Right lobe of liver (tissue), 6 donors: ENCODE data around the gene LURAP1L. TPM values are rescaled to one million over a fixed set of nuclear protein-coding genes. Genes with fewer than 3 reads are reported as not detected.

ENCODE experiments used
- ATAC-seq, 4 donors: fragments of 200-7000 bp; cut with Tn5 transposase; one replicate each; pipeline ENCODE4 v1.9.1; 2020; ENCODE audit warnings: mild to moderate bottlenecking in 4 of 4, moderate library complexity in 4 of 4
- DNase-seq, 3 donors: peaks; one replicate each; pipeline ENCODE4 v3.0.0-alpha.2; 2020
- H3K27ac ChIP-seq, 3 donors: fragments of 200-600 bp; one replicate each; pipeline ENCODE4 v1.8.0; 2022
- H3K27me3 ChIP-seq, 2 donors: fragments of 200-600 bp; one replicate each; pipeline ENCODE4 v1.8.0; 2022
- H3K36me3 ChIP-seq, 4 donors: fragments of 200-600 bp; sonication (generic) in 1 of 4; one replicate each; pipeline versions ENCODE4 v1.5.1 to v1.8.0; 2017 to 2022; ENCODE audit warnings: control low read depth in 1 of 4
- H3K4me1 ChIP-seq, 4 donors: fragments of 200-600 bp; sonication (generic) in 1 of 4; one replicate each; pipeline versions ENCODE4 v1.5.1 to v1.8.0; 2017 to 2022; ENCODE audit warnings: control low read depth in 1 of 4
- H3K4me3 ChIP-seq, 3 donors: fragments of 200-600 bp; one replicate each; pipeline ENCODE4 v1.8.0; 2022
- H3K9me3 ChIP-seq, 4 donors: fragments of 200-600 bp; sonication (generic) in 1 of 4; one replicate each; pipeline versions ENCODE4 v1.5.1 to v1.8.0; 2017 to 2022; ENCODE audit warnings: control low read depth in 1 of 4
- POLR2A ChIP-seq: fragments of 450-650 bp; IDR thresholded peaks from one replicate; pipeline ENCODE4 v1.6.1; 2017; ENCODE audit warnings: antibody characterized with exemption, mild to moderate bottlenecking
- WGBS: methylation state at CpG from one replicate; pipeline ENCODE4 v1.1.6; 2018; ENCODE audit warnings: low coverage, low lambda C conversion rate; ENCODE audit not compliant: insufficient coverage; ENCODE audit errors: missing lambda C conversion rate; 5-methylcytosine and 5-hydroxymethylcytosine counted together
- intact Hi-C, 2 donors: fragments of 100-400 bp; cut with DNase I; formaldehyde crosslinking; loops; one replicate each; pipeline versions ENCODE4 v1.11.2 to v1.14.1; 2022
- total RNA-seq, 6 experiments: library from RNA; depleted of rRNA in 2 of 6; stranded (reverse); fragments of >200 nt in 2 of 6; fragmentation: NEBNext Ultra II Directional in 3 of 6; extraction: Animal tissue kit (Norgen Biotek cat#: 25700) in 3 of 6; gene quantifications; one replicate each; pipeline versions ENCODE4 v1.1.0 to v1.2.4, GENCODE V29; 2016 to 2023
- TF ChIP-seq, protein P1 (sequence below), 4 donors: fragments of 200-600 bp in 3 of 4; fragments of 450-650 bp in 1 of 4; IDR thresholded peaks; one replicate each; pipeline versions ENCODE4 v1.5.1 to v1.8.0; 2016 to 2022; ENCODE audit warnings: antibody characterized with exemption in 4 of 4, mild to moderate bottlenecking in 2 of 4
- donor health status: DM: no; HTN: yes; CAD: no.
- donor health status: DM: no; HTN: no; CAD: no.
- donor health status: DM: no; HTN: no; CAD: no.
- donor health status: DM: no; HTN: yes; CAD: no.
- donor health status: DM: no; HTN: yes; CAD: no.

The LURAP1L gene
- total RNA-seq, 6 experiments from 2014 or later = 9.6 to 38.0 (median 18.8) TPM

DNA sequence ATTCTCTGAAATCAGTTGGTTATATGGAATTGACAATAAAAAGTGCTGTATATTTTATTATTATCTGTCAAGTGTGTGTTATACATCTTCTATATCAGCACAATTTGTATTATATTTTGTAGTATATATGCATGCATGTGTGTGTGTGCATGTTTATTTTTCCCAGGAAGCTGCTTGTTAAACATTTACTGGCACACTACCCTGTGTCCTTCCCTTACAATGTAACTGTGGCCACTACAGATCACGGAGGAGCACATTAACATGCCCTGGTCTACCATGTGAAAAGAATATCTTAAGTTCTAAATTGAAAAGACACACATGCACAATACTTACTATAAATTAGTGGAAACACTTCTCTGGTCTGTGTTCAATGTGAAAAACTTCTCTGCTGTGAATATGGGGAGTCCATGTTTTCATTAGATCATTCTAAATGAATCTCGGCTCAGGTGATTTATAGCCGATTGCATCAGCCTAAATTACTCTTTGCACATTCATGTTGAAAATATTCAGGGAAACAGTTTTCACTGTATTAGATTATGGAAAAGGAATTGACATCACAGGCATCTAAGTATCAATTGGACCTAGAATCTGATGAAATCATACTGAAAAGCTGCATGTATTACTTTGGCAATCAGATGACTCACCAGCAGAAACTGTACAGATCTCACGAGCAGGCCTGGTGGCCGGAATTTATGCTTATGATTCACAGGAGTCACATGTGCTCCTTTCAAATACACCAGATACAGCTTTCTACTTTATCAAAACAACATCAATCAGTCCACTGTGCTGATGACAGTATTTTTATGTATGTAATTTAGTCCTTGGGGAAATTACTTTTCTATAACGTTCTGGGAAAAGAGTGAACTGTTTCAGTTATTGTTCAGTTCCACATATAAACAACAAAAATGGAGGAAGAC is 39.4 kb downstream of the LURAP1L start:
- H3K36me3 ChIP-seq = no peaks in the 10 kb centered on the region
- WGBS = 20% methylated on average over 6 of the region's 6 CpGs
- no peaks in the 10 kb centered on the region for H3K9me3 ChIP-seq
- peaks cover 0 to 68% (median 17%) of the 10 kb centered on the region in 4 donors for H3K4me1 ChIP-seq
- TF ChIP-seq, protein P1, sequence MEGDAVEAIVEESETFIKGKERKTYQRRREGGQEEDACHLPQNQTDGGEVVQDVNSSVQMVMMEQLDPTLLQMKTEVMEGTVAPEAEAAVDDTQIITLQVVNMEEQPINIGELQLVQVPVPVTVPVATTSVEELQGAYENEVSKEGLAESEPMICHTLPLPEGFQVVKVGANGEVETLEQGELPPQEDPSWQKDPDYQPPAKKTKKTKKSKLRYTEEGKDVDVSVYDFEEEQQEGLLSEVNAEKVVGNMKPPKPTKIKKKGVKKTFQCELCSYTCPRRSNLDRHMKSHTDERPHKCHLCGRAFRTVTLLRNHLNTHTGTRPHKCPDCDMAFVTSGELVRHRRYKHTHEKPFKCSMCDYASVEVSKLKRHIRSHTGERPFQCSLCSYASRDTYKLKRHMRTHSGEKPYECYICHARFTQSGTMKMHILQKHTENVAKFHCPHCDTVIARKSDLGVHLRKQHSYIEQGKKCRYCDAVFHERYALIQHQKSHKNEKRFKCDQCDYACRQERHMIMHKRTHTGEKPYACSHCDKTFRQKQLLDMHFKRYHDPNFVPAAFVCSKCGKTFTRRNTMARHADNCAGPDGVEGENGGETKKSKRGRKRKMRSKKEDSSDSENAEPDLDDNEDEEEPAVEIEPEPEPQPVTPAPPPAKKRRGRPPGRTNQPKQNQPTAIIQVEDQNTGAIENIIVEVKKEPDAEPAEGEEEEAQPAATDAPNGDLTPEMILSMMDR (IDR thresholded peaks at IDR 0.05) = peak in 1 of 4 donors; percentile 33
- TF ChIP-seq POLR2A = peak; percentile 50
- peak overlapping the region in 1 of 3 donors; percentile 4 for H3K4me3 ChIP-seq
- peak overlapping the region; percentile 75 to 94 (median 86) for H3K27ac ChIP-seq
- ATAC-seq (peak; percentile 45 to 64 (median 54)), DNase-seq (peak in 1 of 3 donors; percentile 52)
- intact Hi-C loops = no loop called here
- no peaks in the 10 kb centered on the region for H3K27me3 ChIP-seq

DNA sequence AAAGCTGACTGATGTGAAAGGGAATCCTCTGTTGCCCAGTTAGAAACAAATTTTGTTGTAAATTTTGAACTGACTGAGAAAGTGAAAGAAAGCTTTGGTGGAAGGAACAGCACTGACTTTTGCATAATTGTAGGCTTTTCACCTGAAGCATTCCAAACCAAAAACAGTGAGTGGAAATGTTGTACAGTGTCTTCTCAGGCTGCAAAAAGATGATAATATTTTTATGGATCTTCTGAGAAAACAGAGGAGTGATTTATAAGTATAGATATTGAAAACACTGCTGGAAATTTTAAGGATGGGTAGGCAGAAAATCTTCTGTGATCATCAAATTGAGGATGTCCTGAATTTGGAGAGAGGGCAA is 40.0 kb downstream of the LURAP1L start:
- no peaks in the 10 kb centered on the region for H3K36me3 ChIP-seq
- intact Hi-C loops = loop anchor here in 1 of 2 donors (5.0 kb wide), 1 partner anchor 38 kb away; the partner anchor contains the start of gene LURAP1L
- H3K4me3 ChIP-seq = peak overlapping the region in 1 of 3 donors; percentile 4
- DNase-seq = no peak
- H3K4me1 ChIP-seq = peaks cover 0 to 73% (median 20%) of the 10 kb centered on the region in 4 donors
- peak; percentile 8 for TF ChIP-seq POLR2A
- TF ChIP-seq, protein P1 (IDR thresholded peaks at IDR 0.05) = no peak
- no peak for ATAC-seq
- H3K9me3 ChIP-seq = no peaks in the 10 kb centered on the region
- H3K27ac ChIP-seq = peak overlapping the region; percentile 75 to 94 (median 86)
- no peaks in the 10 kb centered on the region for H3K27me3 ChIP-seq

DNA sequence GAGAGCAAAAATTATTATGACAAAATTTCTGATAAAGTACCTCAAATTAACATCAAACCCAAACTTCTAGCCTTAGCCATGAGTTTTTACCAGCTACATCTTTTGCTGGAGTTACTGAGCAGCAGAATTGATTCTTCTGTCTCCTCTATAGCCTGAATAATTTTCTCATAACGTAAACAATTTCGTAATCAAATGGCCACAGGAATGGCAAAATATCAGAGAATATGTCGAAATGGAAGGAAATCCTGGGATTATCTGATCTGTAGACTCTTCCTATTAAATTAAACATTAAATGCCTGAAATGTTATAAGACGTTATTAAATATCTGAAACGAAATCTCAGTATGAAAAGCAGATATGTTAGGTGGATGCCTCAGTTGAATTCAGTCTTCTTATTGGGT is 41.1 kb downstream of the LURAP1L start:
- no peak for TF ChIP-seq POLR2A
- TF ChIP-seq, protein P1 (IDR thresholded peaks at IDR 0.05) = no peak
- Histone ChIP-seq H3K4me1 (peaks cover 0 to 73% (median 21%) of the 10 kb centered on the region in 4 donors), H3K4me3 (no peak overlapping the region), H3K27me3 (no peaks in the 10 kb centered on the region), H3K9me3 (no peaks in the 10 kb centered on the region), H3K36me3 (no peaks in the 10 kb centered on the region), H3K27ac (peak overlapping the region; percentile 75 to 94 (median 86))
- DNase-seq = no peak
- 44% methylated on average over 5 of the region's 5 CpGs for WGBS
- ATAC-seq = no peak
- intact Hi-C loops = loop anchor here in 1 of 2 donors (5.0 kb wide), 1 partner anchor 39 kb away; the partner anchor contains the start of gene LURAP1L

DNA sequence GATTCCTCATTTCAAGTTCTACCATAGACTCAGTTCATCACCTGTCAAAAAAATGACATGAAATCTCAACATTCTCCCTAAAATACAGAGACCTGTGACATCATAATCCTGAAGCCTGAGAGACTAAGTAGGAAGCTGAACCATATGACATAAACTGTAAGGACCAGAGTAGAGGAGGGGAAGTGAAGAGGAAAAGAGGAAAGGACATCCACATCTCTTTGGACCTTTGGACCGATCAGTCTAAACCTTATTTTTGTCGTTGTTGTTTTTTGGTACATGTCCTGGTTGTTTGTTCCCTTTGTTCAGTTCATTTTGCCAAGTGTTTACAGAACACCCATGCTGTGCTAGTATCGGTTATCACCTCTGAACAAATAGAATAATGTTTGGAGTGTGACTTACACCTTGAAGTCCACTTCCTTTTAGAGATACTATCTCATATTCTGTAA is 41.9 kb downstream of the LURAP1L start:
- peak; percentile 20 to 69 (median 48) for ATAC-seq
- H3K27ac ChIP-seq = peak overlapping the region; percentile 75 to 94 (median 86)

More for the DNA sequence above, 41.9 kb downstream of the LURAP1L start:
- H3K4me1 ChIP-seq = peaks cover 0 to 73% (median 21%) of the 10 kb centered on the region in 4 donors
- no peaks in the 10 kb centered on the region for H3K9me3 ChIP-seq
- DNase-seq = no peak
- WGBS = 18% methylated on average over 3 of the region's 3 CpGs
- no peaks in the 10 kb centered on the region for H3K27me3 ChIP-seq
- H3K36me3 ChIP-seq = no peaks in the 10 kb centered on the region
- no peak overlapping the region for H3K4me3 ChIP-seq
- intact Hi-C loops = loop anchor here in 1 of 2 donors (5.0 kb wide), 1 partner anchor 39 kb away; the partner anchor contains the start of gene LURAP1L
- TF ChIP-seq, protein P1 (IDR thresholded peaks at IDR 0.05) = no peak
- no peak for TF ChIP-seq POLR2A
